ENCODE results near the gene AKR1A1. TPM values are rescaled to one million over a fixed set of nuclear protein-coding genes. Genes with fewer than 3 reads are reported as not detected.

AKR1A1 gene
- total and polyA plus RNA-seq, 11 donors = 28.0 to 148 (median 44.3) TPM

- Histone ChIP-seq H3K4me3 (no peak overlapping the region), H3K9me3 (no peaks in the 10 kb centered on the region), H3K27me3 (no peaks in the 10 kb centered on the region), H3K27ac (no peak overlapping the region), H3K36me3 (no peaks in the 10 kb centered on the region), H3K4me1 (peaks cover 0 to 7% (median 3%) of the 10 kb centered on the region in 12 donors)
- ATAC-seq (no peak), DNase-seq (no peak)
- intact Hi-C loops (cut with DNase I) = loop anchor here in 2 of 10 donors (10.0 kb wide), 1 partner anchor 159 kb away; the partner anchor contains the start of genes GPBP1L1 (in 2 of the 2) and TMEM69 (in 2 of the 2)
- TF ChIP-seq CTCF (IDR thresholded peaks at IDR 0.05) (no peak), POLR2A (IDR thresholded peaks at IDR 0.05) (no peak)
- 86 to 100% (median 98%) methylated on average over 1 of the region's 1 CpG for WGBS, 4 donors
These were observed 24.4 kb upstream of the AKR1A1 start for GRCh38 chr1:45526135-45526644.

GRCh38 chr1:45530632-45531135 lies 19.9 kb upstream of the AKR1A1 start:
- 95 to 98% (median 96%) methylated on average over 11 of the region's 11 CpGs for WGBS, 4 donors
- no peak overlapping the region for H3K4me3 ChIP-seq
- no peaks in the 10 kb centered on the region for H3K27me3 ChIP-seq
- ATAC-seq = no peak
- intact Hi-C loops (cut with DNase I) = no loop called here
- TF ChIP-seq CTCF (IDR thresholded peaks at IDR 0.05) (no peak), POLR2A (IDR thresholded peaks at IDR 0.05) (no peak)
- DNase-seq = no peak
- H3K9me3 ChIP-seq = no peaks in the 10 kb centered on the region
- H3K4me1 ChIP-seq = peaks cover 0 to 10% (median 0%) of the 10 kb centered on the region in 12 donors
- H3K27ac ChIP-seq = no peak overlapping the region
- H3K36me3 ChIP-seq = no peaks in the 10 kb centered on the region

- DNase-seq (no peak), ATAC-seq (no peak)
- TF ChIP-seq CTCF (IDR thresholded peaks at IDR 0.05) (no peak), POLR2A (IDR thresholded peaks at IDR 0.05) (no peak)
- Histone ChIP-seq H3K27me3 (no peaks in the 10 kb centered on the region), H3K4me1 (peaks cover 0 to 10% (median 0%) of the 10 kb centered on the region in 12 donors), H3K4me3 (no peak overlapping the region), H3K36me3 (no peaks in the 10 kb centered on the region), H3K9me3 (no peaks in the 10 kb centered on the region), H3K27ac (peak overlapping the region in 1 of 12 donors; percentile 51)
- intact Hi-C loops (cut with DNase I) = no loop called here
- WGBS, 4 donors = 77 to 86% (median 78%) methylated on average over 5 of the region's 5 CpGs
These were observed 18.8 kb upstream of the AKR1A1 start for GRCh38 chr1:45531873-45532272.

- no peak for DNase-seq
These were observed 14.4 kb upstream of the AKR1A1 start for GRCh38 chr1:45535988-45536766.

More at GRCh38 chr1:45535988-45536766, 14.4 kb upstream of the AKR1A1 start:
- peaks cover 0 to 15% (median 0%) of the 10 kb centered on the region in 12 donors for H3K4me1 ChIP-seq
- intact Hi-C loops (cut with DNase I) = no loop called here
- no peaks in the 10 kb centered on the region for H3K27me3 ChIP-seq
- H3K27ac ChIP-seq = no peak overlapping the region
- no peaks in the 10 kb centered on the region for H3K36me3 ChIP-seq
- H3K4me3 ChIP-seq = no peak overlapping the region
- no peak for TF ChIP-seq POLR2A (IDR thresholded peaks at IDR 0.05)
- TF ChIP-seq CTCF (IDR thresholded peaks at IDR 0.05) = no peak
- ATAC-seq = no peak
- H3K9me3 ChIP-seq = no peaks in the 10 kb centered on the region
- 74 to 82% (median 78%) methylated on average over 6 of the region's 6 CpGs for WGBS, 4 donors
